D341Med (cell line): ENCODE measurements around the gene RTN4RL1.

Source experiments
- DNase-seq: peaks from one replicate; pipeline ENCODE4 v3.0.0; 2012; ENCODE audit warnings: low spot score

RTN4RL1 gene

GRCh38 chr17:1977583-1978395, 47.3 kb downstream of the RTN4RL1 start:
- no peak for DNase-seq

- no peak for DNase-seq
These were observed 48.5 kb downstream of the RTN4RL1 start for GRCh38 chr17:1976683-1977064.

GRCh38 chr17:1976000-1976682, 49.0 kb downstream of the RTN4RL1 start:
- no peak for DNase-seq

DNA sequence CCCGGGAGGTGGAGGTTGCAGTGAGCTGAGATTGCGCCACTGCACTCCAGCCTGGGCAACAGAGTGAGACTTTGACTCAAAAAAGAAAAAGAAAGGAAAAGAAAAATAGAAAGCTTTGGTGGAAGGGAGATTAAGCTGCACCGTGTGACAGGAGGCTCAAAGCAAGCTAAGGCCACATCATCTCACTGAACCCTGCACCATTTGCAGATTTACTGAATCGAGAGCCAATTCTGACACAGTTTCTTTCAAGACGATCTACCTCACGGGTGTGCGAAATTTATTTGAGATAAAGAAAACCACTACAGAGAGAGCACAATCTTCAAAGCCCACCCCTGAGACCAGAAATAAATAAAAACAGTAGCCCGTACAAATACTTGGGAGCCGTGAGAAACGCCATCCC, 49.6 kb downstream of the RTN4RL1 start:
- no peak for DNase-seq

GRCh38 chr17:1972487-1973160, 52.5 kb downstream of the RTN4RL1 start:
- no peak for DNase-seq

DNA sequence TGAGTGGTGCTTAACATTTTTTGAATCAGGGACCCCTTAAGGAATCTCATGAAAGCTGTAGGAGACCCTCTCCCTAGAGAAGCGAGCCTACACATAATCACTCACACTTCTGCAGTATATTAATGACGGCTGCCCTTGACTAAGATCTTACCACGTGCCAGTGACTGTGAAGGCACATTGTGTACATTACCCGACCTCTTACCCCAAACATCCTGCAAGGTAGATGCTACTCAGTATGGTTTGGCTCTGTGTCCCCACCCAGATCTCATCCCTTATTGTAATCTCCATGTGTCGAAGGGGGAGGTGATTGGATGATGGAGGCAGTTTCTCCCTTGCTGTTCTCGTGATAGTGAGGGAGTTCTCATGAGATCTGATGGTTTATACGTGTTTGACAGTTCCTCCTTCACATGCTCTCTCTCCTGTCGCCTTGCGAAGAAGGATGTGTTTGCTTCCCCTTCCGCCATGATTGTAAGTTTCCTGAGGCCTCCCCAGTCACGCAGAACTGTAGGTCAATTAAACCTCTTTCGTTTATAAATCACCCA, 54.2 kb downstream of the RTN4RL1 start:
- no peak for DNase-seq

DNA sequence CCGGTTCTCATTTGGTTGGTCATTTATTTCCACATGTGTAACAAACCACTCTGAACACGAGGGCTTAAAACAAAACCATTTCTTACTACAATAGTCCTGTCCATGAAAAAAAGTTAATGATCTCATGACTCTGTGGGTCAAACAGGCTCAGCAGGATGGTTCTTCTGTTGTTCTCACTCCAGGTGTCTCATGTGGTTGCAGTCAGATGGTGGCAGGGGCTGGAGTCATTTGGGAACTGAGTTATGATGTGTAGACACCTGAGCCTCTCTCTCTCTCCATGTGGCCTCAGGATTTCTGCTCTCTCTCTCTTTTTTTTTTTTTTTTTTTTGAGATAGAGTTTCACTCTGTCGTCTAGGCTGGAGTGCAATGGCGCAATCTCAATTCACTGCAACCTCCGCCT, 55.4 kb downstream of the RTN4RL1 start:
- DNase-seq, result no peak

DNA sequence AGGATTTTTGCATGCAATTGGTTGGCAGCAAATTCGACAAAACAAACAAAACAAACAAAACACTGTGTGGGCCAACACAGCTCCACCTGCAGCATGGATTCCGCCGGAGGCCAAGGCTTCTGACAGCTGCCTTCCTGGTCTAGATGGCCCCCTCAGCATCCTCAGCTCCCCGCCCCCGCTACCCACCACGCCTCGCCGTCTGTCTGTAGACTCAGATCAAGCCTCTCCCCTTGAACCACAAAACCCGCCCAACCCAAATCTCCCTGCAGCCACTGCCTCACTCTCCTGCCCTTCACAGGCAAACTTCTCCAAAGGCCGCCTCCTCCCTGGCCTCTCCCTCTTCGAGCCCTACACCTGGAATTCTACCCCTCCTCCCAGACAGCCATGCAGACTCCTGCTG, 57.9 kb downstream of the RTN4RL1 start:
- no peak for DNase-seq

DNA sequence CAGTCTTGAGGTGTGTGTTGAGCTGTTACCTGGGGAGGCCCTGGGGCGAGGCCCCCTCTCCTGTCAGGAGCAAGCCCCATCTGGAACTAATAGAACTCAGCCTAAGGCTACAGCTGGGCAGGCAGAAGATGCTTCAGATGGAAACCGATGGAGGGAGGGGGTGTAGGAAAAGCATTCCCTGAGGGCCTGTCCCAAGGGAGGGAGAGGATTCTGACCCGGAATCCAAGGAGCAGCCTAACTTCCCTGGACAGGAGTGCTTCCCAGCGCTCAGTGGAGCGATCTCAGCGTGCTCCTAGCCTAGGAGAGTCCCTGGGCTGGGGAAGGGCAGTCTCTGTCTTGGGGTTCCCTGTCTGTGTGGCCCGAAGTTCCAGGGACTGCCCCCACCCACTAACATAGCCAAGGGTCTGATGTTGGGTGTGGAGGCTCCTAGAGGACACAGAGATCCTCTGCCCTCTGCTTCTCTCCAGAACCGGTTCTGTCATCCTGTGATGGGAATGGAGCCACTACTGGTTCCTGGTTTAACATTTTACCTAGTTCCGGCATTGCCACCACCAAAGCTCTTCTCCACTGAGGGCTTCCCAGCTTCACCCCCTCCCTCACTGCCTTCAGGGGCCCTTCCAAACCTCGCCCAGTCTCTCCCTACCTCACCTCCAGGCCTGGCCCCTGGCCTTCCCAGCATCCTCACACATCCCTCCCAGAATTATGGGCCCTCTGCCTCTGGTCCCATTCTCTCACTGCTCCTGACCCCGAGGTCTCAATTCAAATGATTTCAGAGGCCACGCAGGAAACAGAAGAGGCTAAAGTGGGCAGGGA, 58.7 kb downstream of the RTN4RL1 start:
- DNase-seq, result no peak

- no peak for DNase-seq
These were observed 59.4 kb downstream of the RTN4RL1 start for GRCh38 chr17:1965556-1966273.

- DNase-seq, result no peak
These were observed 61.9 kb downstream of the RTN4RL1 start for GRCh38 chr17:1963250-1963649.

GRCh38 chr17:1961189-1961588, 63.9 kb downstream of the RTN4RL1 start:
- DNase-seq, result no peak

DNA sequence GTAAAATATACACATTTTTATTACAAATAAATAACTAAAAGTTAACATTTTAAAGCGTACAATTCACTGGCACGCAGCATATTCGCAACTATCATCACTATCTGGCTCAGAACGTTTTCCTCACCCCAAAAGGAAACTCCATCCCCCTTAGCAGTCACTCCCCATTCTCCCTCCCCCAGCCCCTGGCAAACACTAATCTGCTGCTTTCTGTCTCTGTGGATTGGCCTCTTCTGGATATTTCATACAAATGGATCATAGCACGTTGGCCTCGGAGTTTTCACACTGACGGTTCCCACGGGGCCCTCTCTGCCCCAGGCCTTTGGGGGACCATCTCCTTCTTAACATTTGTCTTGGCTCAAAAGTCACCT, 64.6 kb downstream of the RTN4RL1 start:
- DNase-seq, result no peak

DNA sequence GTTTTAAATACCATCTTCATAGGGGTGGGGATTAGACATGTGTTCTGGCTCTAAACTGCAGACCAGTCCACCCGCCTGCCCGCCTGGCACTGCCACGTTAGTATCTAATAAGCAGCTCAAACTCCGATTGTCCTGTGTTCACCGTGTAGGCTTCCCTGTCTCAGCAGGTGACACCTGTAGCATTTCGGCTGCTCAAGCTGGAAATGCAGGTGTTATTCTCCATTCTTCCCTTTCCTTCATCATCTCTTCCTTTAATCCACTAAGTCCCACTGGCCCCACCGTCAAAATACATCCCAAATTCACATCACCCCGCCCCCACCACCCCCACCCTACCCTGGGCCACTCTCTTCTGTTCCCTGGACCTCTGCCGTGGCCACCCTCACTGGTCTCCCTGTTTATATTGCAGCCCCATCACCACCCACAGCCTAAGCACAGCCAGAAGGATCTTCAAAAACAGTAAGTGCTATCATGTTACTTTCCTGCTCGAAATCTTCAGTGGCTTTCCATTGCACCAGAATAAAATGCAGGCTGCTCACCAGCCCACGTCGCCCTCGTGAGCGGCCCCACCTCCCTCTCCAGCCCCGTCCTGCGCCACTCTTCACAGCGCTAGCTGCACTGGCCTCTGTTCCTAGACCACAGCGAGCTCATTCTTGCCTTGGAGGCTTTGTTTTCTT, 65.1 kb downstream of the RTN4RL1 start:
- DNase-seq, result no peak

DNA sequence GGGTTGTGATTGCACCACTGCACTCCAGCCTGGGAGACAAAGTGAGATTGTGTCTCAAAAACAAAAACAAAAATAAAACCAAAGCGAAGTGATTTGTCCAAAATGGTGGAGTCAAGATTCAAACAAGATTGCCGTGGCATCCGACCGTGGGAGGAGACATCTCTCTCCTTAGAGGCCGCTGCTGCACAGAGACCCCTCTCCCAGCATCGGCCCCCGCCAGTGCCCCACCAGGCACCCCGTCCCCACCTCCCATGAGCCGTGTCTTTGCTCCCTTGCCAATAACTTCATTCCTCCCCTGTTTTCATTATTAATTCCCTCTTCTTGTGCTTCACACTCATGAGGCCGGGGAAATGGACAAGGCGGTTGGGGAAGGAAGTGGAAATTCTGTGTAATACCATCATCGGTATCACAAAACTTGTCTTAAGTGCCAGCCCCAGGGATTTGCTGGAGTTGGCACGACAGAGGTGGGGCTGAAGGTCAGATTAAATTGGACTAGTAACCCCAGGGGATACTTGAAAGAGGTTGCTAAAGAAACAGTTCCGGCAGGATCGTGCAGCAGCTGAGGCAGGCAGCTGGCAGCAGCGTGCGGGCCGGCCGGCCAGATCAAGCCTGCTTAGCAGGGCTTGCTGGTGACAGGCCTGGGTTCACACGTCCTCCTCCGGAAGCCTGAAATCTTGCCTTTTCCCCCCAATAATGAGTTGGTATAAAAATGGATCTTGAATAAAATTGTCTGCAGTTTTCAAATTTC, 66.8 kb downstream of the RTN4RL1 start:
- peak; percentile 71 for DNase-seq

- DNase-seq, result no peak
These were observed 68.1 kb downstream of the RTN4RL1 start for GRCh38 chr17:1957037-1957436.

DNA sequence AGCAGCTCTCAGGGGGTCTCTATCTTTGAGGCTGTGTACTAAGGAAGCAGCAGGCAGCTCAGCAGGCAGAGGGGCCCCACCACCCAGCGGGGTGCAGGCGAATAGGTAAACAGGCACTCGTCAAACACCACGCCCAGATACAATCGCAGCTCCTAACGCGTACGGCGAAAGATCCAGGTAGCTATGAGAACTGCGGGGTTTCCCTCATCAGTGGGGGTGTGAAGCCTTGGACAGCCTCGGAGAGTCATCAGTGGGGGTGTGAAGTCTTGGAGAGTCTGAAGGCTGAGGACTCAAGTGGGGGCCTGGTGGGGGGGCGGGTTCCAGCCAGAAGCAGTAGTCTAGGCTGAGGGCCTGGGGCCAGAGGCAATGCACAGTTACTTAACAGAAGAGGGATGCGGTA, 69.0 kb downstream of the RTN4RL1 start:
- DNase-seq, result no peak

- DNase-seq, result no peak
These were observed 71.3 kb downstream of the RTN4RL1 start for GRCh38 chr17:1953831-1954230.

- no peak for DNase-seq
These were observed 73.2 kb downstream of the RTN4RL1 start for GRCh38 chr17:1951920-1952319.

DNA sequence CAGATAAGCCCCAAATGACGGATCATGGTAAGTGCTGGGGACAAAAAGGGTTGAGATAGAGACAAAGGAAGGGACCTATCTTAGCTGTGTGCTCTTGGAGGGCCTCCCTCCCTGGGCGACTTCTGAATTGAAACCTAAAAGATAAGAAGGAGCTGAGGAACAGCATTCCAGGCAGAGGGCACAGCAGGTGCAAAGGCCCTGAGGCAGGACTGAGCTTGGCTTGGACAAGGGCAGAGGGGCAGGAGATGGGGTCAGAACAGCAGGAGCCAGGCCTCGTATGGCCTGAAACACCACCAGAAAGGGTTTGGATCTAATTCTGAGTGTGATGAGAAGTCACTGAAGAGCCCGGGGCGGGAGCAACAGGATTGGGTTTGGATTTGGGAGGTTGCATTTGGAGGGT, 75.4 kb downstream of the RTN4RL1 start:
- DNase-seq, result no peak
